Raji (cell line): ENCODE results near the gene MGMT.

Experiments
- POLR2A ChIP-seq: IDR thresholded peaks from 2 replicates; pipeline ENCODE4 v1.6.1; 2011; ENCODE audit warnings: low read depth, low read length, control low read depth; ENCODE audit not compliant: insufficient read depth

Gene MGMT

GRCh38 chr10:129761981-129762956, 295.2 kb downstream of the MGMT start:
- no peak for TF ChIP-seq POLR2A

GRCh38 chr10:129764011-129764900, 297.2 kb downstream of the MGMT start:
- TF ChIP-seq POLR2A = no peak

DNA sequence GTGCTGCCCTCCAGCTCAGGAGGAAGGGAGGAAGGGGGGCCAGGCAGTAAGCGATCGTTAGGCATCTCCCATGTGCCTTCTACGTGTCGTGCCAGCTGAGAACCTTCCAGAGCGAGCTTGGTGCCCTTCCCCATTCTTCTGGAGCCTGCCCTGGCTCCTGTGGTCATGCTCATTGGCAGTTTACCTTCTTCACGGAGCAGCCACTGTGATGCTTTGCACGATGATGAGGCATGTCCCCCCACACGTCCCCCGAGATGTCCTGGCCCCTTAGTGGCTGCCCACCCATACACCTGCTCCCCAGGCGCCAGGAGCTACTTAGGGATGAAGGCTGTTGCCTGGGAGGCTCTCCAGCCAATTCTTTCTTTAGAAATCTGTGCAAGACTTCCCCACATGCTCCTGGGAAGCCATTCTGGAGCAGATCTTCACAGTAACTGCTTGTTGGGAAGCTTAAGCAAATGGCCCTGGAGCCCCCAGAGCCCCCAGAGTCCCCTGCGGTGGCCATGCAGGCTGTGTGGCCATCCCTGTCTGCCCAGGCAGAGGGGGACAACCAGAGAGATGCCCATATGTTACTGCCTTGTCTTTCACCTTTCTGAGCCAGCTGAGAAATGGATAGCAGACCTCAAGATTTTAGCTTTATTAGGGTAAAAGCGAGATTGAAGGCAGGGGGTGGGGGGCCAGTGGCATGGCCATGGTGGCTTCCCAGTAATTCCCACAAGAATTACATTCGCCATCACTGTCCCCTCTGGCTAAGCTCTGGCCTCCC, 298.0 kb downstream of the MGMT start:
- no peak for TF ChIP-seq POLR2A

- no peak for TF ChIP-seq POLR2A
Observed at GRCh38 chr10:129765664-129766550, 298.9 kb downstream of the MGMT start.

DNA sequence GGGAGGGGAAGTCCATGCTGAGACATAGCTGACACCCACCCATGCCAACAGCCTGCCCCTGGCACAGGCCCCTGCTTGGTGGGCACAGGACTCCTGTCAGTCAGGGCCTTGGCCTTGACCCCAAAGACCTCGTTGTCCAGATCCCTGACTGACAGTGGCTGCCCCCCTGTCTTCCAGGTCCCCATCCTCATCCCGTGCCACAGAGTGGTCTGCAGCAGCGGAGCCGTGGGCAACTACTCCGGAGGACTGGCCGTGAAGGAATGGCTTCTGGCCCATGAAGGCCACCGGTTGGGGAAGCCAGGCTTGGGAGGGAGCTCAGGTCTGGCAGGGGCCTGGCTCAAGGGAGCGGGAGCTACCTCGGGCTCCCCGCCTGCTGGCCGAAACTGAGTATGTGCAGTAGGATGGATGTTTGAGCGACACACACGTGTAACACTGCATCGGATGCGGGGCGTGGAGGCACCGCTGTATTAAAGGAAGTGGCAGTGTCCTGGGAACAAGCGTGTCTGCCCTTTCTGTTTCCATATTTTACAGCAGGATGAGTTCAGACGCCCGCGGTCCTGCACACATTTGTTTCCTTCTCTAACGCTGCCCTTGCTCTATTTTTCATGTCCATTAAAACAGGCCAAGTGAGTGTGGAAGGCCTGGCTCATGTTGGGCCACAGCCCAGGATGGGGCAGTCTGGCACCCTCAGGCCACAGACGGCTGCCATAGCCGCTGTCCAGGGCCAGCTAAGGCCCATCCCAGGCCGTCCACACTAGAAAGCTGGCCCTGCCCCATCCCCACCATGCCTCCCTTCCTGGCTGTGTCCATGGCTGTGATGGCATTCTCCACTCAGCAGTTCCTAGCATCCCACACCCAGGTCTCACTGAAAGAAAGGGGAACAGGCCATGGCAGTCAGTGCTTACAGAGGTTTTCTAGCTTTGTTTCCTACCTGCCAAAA, 299.8 kb downstream of the MGMT start:
- no peak for TF ChIP-seq POLR2A

DNA sequence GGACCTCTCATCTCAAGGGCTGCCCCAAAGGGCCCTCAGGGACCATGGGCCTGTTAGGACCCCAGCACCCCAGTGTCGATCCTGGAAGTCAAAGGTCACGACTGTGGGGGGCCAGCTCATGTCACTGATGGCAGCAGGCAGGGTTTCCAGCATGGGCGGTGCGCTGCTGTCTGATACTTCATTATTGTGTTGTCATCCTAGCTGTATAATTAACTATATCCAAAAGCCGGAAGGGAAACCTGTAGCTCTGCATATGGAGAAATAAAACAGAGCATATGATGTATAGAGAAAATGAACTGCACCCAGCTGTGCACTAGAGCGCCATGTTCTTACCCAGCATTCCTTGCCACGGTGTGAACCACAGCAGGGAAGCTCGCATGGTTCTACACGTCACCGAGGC, 300.7 kb downstream of the MGMT start:
- TF ChIP-seq POLR2A = no peak

DNA sequence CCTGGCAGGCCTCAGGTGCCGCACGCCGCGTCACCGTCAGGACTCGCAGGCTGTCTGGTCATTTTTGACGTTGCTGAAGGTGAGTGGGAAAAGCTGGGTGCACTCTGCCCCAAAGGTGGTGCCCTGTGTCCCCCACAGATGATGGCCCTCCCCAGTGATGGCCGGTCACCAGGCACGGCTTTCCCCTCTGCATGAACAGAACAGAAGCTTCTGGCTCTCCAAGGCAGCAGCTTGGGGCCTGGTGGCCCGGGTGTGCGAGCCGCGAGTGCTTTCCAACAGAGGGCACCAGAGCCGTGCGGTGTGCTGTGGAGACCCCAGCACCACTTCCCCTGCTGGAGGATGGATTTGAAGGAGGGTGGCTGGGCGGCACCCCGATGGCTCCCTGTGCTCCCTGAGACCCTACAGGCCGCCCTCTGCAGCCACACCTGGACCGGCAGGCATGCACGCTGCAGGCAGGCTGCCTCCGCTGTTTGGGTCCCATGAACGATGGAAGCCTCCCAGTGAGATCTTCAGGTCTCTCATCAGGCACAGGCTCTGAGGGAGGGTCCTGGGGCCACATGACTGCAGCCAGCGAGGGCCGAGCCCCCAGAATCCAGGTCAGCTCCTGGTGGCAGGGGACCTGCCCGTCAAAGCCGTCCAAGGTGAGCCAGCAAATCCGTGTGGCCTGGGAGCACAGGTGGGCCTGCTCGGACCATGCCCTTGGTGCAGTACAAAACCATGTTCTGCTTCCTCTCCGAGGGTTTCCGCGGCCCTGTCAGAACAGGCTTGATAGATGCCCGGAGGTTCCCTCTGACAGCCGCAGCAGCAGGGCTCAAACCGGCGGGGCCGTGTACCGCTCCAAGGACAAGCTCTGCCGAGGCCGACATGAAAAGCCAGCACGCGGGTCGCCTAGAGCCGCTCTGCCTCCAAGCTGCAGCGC, 301.7 kb downstream of the MGMT start:
- TF ChIP-seq POLR2A = no peak

GRCh38 chr10:129769381-129770116, 302.5 kb downstream of the MGMT start:
- TF ChIP-seq POLR2A = no peak

- TF ChIP-seq POLR2A = no peak
Observed at GRCh38 chr10:129770286-129770685, 303.2 kb downstream of the MGMT start.

DNA sequence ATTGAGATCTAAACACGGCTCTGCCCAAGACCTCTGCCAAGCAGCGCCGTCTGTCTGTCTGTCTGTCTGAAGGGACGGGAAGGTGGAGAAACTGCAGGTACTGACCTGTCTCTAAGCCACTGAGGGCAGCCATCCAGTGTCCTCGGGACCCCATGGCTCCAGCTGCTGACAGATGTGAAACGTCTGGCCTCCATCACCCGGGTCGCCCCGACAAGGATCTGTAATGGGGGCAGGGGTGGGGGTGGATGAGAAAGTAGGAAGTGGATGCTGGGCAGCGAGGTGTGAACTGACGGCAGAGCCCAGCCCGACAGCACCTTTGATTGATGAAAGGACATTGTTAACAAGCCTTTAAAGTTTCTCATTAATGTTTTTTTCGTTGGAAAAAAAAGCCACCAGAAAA, 304.0 kb downstream of the MGMT start:
- TF ChIP-seq POLR2A = no peak

DNA sequence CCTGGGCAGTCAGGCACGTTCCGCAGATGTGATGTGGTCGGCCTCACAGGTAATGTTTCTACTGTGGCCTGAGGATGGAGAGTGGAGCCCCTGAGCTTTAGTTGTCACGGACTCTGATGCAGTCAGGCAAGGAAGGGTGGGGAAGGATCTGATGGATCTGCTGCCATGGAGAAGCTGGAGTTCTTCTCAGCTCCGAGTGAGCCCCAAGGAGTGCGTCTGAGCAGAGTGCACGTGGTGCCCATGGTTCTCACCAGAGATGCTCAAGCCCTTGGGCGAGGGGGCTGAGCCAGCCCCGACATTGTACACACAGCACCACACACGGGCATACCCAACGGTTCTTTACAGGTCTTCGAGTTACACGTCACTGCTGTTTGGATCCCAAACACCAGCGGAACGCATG, 304.5 kb downstream of the MGMT start:
- no peak for TF ChIP-seq POLR2A
